ENCODE measurements around the gene C17orf107.

- TF ChIP-seq, protein P1, sequence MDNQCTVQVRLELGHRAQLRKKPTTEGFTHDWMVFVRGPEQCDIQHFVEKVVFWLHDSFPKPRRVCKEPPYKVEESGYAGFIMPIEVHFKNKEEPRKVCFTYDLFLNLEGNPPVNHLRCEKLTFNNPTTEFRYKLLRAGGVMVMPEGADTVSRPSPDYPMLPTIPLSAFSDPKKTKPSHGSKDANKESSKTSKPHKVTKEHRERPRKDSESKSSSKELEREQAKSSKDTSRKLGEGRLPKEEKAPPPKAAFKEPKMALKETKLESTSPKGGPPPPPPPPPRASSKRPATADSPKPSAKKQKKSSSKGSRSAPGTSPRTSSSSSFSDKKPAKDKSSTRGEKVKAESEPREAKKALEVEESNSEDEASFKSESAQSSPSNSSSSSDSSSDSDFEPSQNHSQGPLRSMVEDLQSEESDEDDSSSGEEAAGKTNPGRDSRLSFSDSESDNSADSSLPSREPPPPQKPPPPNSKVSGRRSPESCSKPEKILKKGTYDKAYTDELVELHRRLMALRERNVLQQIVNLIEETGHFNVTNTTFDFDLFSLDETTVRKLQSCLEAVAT (IDR thresholded peaks at IDR 0.05): no peak
- TF ChIP-seq MXI1 (IDR thresholded peaks at IDR 0.05; ENCODE audit: low read depth, low read length) (no peak), EP300 (IDR thresholded peaks at IDR 0.05; ENCODE audit: low read length) (no peak)
These were observed 37.1 kb downstream of the C17orf107 start for GRCh38 chr17:4936436-4936835.
